Ovary (tissue), 9 donors: ENCODE data around the gene TRAF3. TPM values are rescaled to one million over a fixed set of nuclear protein-coding genes. Genes with fewer than 3 reads are reported as not detected.

Experiments
- DNase-seq, 5 donors: peaks; one replicate each; pipeline ENCODE4 v3.0.0-alpha.2; 2019 to 2020
- H3K27ac ChIP-seq, 2 donors: fragments of 200-600 bp; one replicate each; pipeline versions ENCODE4 v1.5.1 to v1.8.0; 2019 to 2022
- H3K27me3 ChIP-seq: fragments of 200-600 bp; one replicate; pipeline ENCODE4 v1.8.0; 2022
- H3K36me3 ChIP-seq: fragments of 200-600 bp; sonication (generic); one replicate; pipeline ENCODE4 v1.5.1; 2019
- H3K4me1 ChIP-seq: one replicate; pipeline ENCODE4 v1.8.1; 2013; ENCODE audit warnings: mild to moderate bottlenecking, moderate library complexity; ENCODE audit not compliant: insufficient read depth
- H3K4me3 ChIP-seq: fragments of 200-600 bp; sonication (generic); one replicate; pipeline ENCODE4 v1.5.1; 2017
- H3K9me3 ChIP-seq, 2 donors: fragments of 200-600 bp in 1 of 2; sonication (generic) in 1 of 2; one replicate each; pipeline versions ENCODE4 v1.5.1 to v1.8.1; 2013 to 2019; ENCODE audit warnings: mild to moderate bottlenecking in 1 of 2, moderate library complexity in 1 of 2
- CTCF ChIP-seq, 3 donors: fragments of 450-650 bp in 2 of 3; fragments of 200-600 bp in 1 of 3; IDR thresholded peaks; one replicate each; pipeline versions ENCODE4 v1.5.1 to v1.8.0; 2016 to 2022; ENCODE audit warnings: antibody characterized with exemption in 3 of 3, mild to moderate bottlenecking in 1 of 3
- EP300 ChIP-seq: sonication (generic); formaldehyde crosslinking; IDR thresholded peaks from one replicate; pipeline ENCODE4 v1.6.1; 2017; ENCODE audit warnings: antibody characterized with exemption
- POLR2A ChIP-seq: fragments of 450-650 bp; IDR thresholded peaks from one replicate; pipeline ENCODE4 v1.6.1; 2017; ENCODE audit warnings: antibody characterized with exemption, mild to moderate bottlenecking, moderate library complexity
- WGBS, 3 donors: extraction: QIAGEN DNeasy Blood & Tissue Kit in 1 of 3; methylation state at CpG; one replicate each; pipeline versions ENCODE4 v1.1.5 to v1.1.7; 2013 to 2017; 5-methylcytosine and 5-hydroxymethylcytosine counted together
- intact Hi-C, 4 donors: fragments of 100-400 bp; cut with DNase I; formaldehyde crosslinking; loops; one replicate each; pipeline versions ENCODE4 v1.11.0 to v1.15.1; 2022 to 2023
- polyA plus RNA-seq, 2 donors: library from polyadenylated mRNA; stranded (reverse); fragments of 200-250 nt in 1 of 2; fragments of 350-450 nt in 1 of 2; fragmentation: Illumina TruSeq in 1 of 2; extraction: RNeasy Lipid Tissue Mini Kit (QIAGEN cat#74804) in 1 of 2; gene quantifications; one replicate each; pipeline ENCODE4 v1.2.3, GENCODE V29; 2013 to 2014
- total RNA-seq, 7 donors: library from RNA; depleted of rRNA in 2 of 7; stranded (reverse); fragments of >200 nt in 2 of 7; fragmentation: NEBNext Ultra II Directional in 3 of 7; extraction: Animal tissue kit (Norgen Biotek cat#: 25700) in 3 of 7; gene quantifications; one replicate each; pipeline versions ENCODE4 v1.1.0 to v1.2.4, GENCODE V29; 2016 to 2023
- donor health status: DM: no; HTN: no; CAD: no; lungs with moderate emphysema.
- donor health status: DM: no; HTN: no; CAD: no.
- donor health status: Bipolar disorder and iron deficiency.
- donor health status: DM: yes; HTN: yes; CAD: no.
- donor health status: DM: no; HTN: no; CAD: no.
- donor health status: DM: yes; HTN: yes; CAD: no.

Gene TRAF3
- total and polyA plus RNA-seq, 9 donors: 2.9 to 17.0 (median 11.4) TPM

GRCh38 chr14:102951034-102951433 is 173.8 kb downstream of the TRAF3 start:
- Histone ChIP-seq H3K27ac (no peak overlapping the region), H3K4me1 (no peaks in the 10 kb centered on the region), H3K36me3 (no peaks in the 10 kb centered on the region), H3K4me3 (no peak overlapping the region), H3K27me3 (no peaks in the 10 kb centered on the region), H3K9me3 (no peaks in the 10 kb centered on the region)
- TF ChIP-seq EP300 (no peak), POLR2A (no peak), CTCF (IDR thresholded peaks at IDR 0.05) (no peak)
- intact Hi-C loops: no loop called here
- peak in 3 of 5 donors; percentile 46 to 77 (median 58) for DNase-seq
- 23 to 28% (median 23%) methylated on average over 10 of the region's 10 CpGs for WGBS, 3 donors

GRCh38 chr14:102951799-102952198 is 174.6 kb downstream of the TRAF3 start:
- no peaks in the 10 kb centered on the region for H3K4me1 ChIP-seq
- no peak overlapping the region for H3K4me3 ChIP-seq
- H3K9me3 ChIP-seq: no peaks in the 10 kb centered on the region
- intact Hi-C loops: no loop called here
- no peaks in the 10 kb centered on the region for H3K27me3 ChIP-seq
- no peak for DNase-seq
- no peak overlapping the region for H3K27ac ChIP-seq
- H3K36me3 ChIP-seq: no peaks in the 10 kb centered on the region
- whole genome bisulfite sequencing, 3 donors: 66 to 76% (median 74%) methylated on average over 8 of the region's 8 CpGs
- TF ChIP-seq CTCF (IDR thresholded peaks at IDR 0.05) (no peak), EP300 (no peak), POLR2A (no peak)

- Histone ChIP-seq H3K4me1 (no peaks in the 10 kb centered on the region), H3K27me3 (no peaks in the 10 kb centered on the region), H3K27ac (no peak overlapping the region), H3K9me3 (no peaks in the 10 kb centered on the region), H3K36me3 (no peaks in the 10 kb centered on the region), H3K4me3 (no peak overlapping the region)
- TF ChIP-seq EP300 (no peak), POLR2A (no peak), CTCF (IDR thresholded peaks at IDR 0.05) (no peak)
- no peak for DNase-seq
- intact Hi-C loops: no loop called here
- 92 to 93% (median 92%) methylated on average over 6 of the region's 6 CpGs for WGBS, 3 donors
Observed at GRCh38 chr14:102952276-102952675, 175.0 kb downstream of the TRAF3 start.

GRCh38 chr14:102953100-102953499 is 175.9 kb downstream of the TRAF3 start:
- no peaks in the 10 kb centered on the region for H3K27me3 ChIP-seq
- H3K36me3 ChIP-seq: no peaks in the 10 kb centered on the region
- no peak overlapping the region for H3K4me3 ChIP-seq
- 88 to 95% (median 91%) methylated on average over 15 of the region's 15 CpGs for WGBS, 3 donors
- H3K9me3 ChIP-seq: no peaks in the 10 kb centered on the region
- H3K4me1 ChIP-seq: no peaks in the 10 kb centered on the region
- no peak overlapping the region for H3K27ac ChIP-seq
- TF ChIP-seq POLR2A (no peak), EP300 (no peak), CTCF (IDR thresholded peaks at IDR 0.05) (no peak)
- no peak for DNase-seq
- intact Hi-C loops: no loop called here
